Skeletal muscle satellite cell (primary cell): ENCODE measurements around the gene IDUA.

Experiments used
- H3K27me3 ChIP-seq: 2 replicates; pipeline ENCODE4 v1.7.0; 2013; ENCODE audit warnings: low read length; ENCODE audit not compliant: control insufficient read depth, insufficient read depth
- H3K36me3 ChIP-seq: 2 replicates; pipeline ENCODE4 v1.7.0; 2013; ENCODE audit warnings: mild to moderate bottlenecking, control low read depth, low read length; ENCODE audit not compliant: insufficient read depth
- H3K4me1 ChIP-seq: 2 replicates; pipeline ENCODE4 v1.7.0; 2013; ENCODE audit warnings: low read length; ENCODE audit not compliant: control insufficient read depth, insufficient read depth
- H3K4me2 ChIP-seq: 2 replicates; pipeline ENCODE4 v1.7.0; 2013; ENCODE audit warnings: mild to moderate bottlenecking, low read length
- H3K4me3 ChIP-seq: 2 replicates; pipeline ENCODE4 v1.7.0; 2013; ENCODE audit warnings: low read length
- H3K9ac ChIP-seq: 2 replicates; pipeline ENCODE4 v1.7.0; 2013; ENCODE audit warnings: mild to moderate bottlenecking, low read depth, low read length, moderate library complexity
- H3K9me3 ChIP-seq: replicated peaks from 2 replicates; pipeline ENCODE4 v1.7.0; 2013; ENCODE audit warnings: mild to moderate bottlenecking, control low read depth, low read length

IDUA gene

DNA sequence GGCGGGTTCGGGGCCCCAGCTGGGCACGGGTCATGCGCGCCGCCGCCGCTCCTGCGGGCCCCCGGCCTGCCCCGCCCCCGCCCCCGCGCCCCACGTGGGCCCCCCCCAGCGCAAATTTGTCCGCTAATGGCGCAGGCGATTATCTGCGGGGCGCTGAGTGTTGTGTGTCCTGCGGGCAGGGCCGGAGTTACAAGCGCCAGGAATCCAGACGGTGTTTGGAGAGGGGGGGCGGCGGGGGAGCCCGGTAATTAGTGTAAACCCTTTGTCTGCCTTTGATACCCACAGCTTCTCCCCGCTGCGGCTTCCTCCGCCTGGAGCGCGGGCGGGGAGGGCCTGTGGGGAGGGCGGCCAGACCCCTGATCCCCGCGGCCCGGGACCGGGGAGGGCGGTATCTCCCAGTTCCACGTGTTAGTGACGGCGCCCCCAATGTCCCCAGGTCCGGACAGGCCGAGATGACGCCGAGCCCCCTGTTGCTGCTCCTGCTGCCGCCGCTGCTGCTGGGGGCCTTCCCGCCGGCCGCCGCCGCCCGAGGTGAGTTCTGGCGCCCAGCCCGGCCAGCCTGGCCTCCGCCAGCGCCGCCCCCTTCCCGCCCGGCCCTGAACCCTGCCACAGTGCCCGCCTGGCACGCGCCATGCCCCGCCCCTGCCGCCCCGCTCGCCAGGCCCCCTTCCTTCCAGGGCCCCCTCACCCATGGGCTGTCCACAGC lies 25.3 kb downstream of the IDUA start:
- peaks cover 21% of the 10 kb centered on the region for H3K4me1 ChIP-seq
- H3K36me3 ChIP-seq: peaks cover 6% of the 10 kb centered on the region
- peaks cover 21% of the 10 kb centered on the region for H3K27me3 ChIP-seq
- H3K4me3 ChIP-seq: peak overlapping the region; percentile 71
- H3K4me2 ChIP-seq: peak overlapping the region; percentile 82
- H3K9ac ChIP-seq: peak overlapping the region; percentile 53
- no peaks in the 10 kb centered on the region for H3K9me3 ChIP-seq

DNA sequence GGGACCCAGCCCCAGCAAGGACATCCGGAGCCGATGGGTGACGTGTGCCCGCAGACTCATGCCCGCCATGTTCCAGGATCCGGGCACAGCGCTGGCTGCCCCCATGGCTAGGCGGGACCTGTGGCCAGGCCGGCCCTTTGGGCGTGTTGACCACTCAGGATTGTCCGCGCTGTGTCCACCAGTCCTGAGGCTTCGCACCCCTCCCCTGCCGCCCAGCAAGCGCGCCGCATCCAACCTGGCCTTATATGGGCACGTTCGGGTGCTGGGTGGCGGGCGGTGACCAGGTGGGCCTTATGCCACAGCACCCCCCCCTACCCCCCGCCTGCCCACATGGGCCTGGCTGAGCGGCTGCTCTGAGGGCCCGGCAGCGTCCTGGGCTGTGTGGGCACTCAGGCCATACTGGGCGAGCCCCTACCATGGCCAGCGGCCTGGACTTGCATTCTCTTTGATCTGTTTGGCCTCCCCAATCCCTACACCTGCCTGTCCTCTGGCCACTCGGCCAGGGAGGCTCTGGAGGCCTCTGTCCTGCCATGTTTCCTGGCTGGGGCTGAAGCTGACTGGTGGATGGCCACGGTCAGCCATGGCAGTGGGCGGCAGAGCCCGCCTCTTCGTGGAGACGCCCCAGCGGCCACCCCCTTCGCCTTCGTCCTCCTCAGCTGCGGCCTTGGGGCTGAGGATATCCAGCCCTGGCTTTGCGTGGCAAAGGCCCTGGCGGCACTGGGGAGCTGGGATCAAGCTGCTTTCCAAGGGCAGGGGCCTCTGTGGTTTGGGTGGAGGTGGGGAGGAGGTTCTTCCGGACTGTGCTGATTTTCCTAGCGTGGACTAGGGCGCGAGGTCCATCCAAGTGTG lies 26.6 kb downstream of the IDUA start:
- no peak overlapping the region for H3K4me2 ChIP-seq
- H3K4me3 ChIP-seq: no peak overlapping the region
- no peaks in the 10 kb centered on the region for H3K9me3 ChIP-seq
- peaks cover 21% of the 10 kb centered on the region for H3K4me1 ChIP-seq
- H3K27me3 ChIP-seq: peaks cover 8% of the 10 kb centered on the region
- H3K36me3 ChIP-seq: peaks cover 6% of the 10 kb centered on the region
- H3K9ac ChIP-seq: no peak overlapping the region

DNA sequence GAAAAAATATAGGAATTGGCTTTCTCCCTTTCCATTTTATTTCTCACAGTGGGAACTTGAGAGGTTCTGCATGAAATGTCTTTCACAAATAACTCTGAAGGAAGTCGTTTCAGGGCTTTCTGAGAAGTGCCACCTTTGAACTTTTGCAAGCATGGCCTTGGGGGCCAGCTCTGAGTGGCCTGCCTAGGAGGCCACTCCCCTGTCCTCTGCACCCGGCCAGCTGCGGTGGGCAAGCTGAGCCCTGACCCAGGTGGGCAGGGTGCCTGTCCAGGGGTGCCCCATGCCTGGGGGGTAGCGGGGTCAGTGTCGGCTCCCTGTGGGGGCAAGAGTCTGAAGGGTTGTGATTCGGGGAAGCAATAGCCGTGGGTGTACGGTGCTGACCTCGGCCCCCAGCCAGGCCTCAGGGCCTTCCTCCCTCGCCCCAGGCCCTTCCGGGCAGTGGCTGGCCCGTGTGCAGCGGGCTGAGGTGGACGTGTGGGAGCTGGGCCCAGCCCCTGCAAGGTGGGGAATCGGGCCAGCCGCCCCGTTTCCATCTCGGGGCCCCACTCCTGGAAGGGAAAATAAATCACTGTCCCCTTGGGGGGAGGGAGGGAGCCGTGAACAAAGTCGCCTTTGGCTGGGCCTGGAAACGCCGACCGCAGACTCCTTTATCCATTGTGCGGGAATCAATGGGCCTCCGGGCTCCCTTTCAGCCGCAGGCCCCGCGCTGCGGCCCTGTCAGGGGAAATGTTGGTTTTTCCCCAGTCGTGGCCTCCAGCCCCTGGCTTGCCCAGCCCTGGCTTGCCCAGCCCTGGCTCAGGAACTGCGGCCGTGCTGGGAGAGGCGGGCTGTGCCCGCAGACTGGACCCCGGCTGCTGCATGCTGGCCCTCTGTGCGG lies 27.7 kb downstream of the IDUA start:
- Histone ChIP-seq H3K27me3 (no peaks in the 10 kb centered on the region), H3K9me3 (no peaks in the 10 kb centered on the region), H3K4me2 (no peak overlapping the region), H3K4me1 (peaks cover 13% of the 10 kb centered on the region), H3K4me3 (no peak overlapping the region), H3K36me3 (peaks cover 6% of the 10 kb centered on the region), H3K9ac (no peak overlapping the region)

DNA sequence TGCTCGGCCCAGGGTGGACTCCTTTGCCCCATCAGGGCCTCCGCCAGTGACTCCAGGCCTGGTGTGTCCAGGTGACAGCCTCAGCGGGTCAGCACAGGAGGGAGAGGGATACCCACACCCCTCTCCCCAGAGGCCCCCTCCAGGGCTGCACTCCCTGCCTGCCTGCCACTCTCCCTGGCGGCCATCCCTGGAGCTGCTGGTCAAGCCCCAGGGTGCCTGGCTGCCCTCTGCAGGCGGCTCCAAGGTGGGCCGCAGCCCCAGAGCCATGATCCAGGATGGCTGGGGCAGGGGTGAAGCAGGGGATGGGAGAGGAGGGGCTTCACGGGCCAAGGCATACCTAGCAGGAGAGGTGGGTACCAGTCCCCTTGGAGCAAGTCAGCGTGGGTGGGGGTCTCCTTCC lies 28.3 kb downstream of the IDUA start:
- Histone ChIP-seq H3K36me3 (peaks cover 6% of the 10 kb centered on the region), H3K9me3 (no peaks in the 10 kb centered on the region), H3K4me2 (no peak overlapping the region), H3K27me3 (no peaks in the 10 kb centered on the region), H3K9ac (no peak overlapping the region), H3K4me3 (no peak overlapping the region), H3K4me1 (peaks cover 9% of the 10 kb centered on the region)

DNA sequence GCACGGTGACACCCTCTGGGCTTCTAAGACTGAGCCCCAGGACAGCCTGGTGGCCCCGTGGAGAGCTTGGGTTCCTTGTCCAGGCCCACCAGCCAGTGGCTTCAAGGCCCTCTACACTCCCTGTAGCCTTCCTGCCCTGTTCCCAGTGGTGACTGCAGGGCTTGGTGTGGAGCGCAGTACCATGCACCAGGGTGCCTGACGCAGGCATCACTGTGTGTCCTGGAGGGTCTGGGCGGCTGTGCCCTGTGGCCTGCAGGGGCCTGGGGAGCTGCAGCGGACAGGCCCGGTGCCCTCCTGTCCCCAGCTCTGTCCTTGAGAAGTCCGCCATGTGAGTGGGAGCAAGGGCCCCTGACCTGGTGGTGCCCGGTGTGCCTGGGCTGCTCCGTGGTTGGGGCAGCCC lies 28.9 kb downstream of the IDUA start:
- Histone ChIP-seq H3K36me3 (peaks cover 6% of the 10 kb centered on the region), H3K4me2 (no peak overlapping the region), H3K4me1 (peaks cover 4% of the 10 kb centered on the region), H3K4me3 (no peak overlapping the region), H3K9me3 (no peaks in the 10 kb centered on the region), H3K27me3 (no peaks in the 10 kb centered on the region), H3K9ac (no peak overlapping the region)

DNA sequence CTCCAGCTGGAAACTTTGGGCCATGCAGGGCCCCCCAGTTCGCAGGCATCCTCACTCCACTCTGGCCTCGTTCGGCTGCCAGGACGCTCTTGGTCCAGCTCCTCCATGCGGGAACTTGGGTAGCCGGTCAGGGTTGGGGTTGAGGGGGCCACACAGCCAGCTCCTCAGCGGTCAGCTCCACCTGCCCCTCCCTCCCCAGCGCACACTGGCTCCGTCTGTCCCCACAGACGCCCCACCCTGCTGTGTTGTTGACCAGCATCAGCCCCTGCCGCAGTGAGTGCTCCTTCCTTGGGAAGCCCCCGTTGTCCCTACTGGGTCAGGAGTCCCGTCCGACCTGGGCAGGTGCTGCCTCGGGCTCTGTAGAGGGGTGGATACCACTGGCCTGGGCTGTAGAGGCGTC lies 30.4 kb downstream of the IDUA start:
- no peak overlapping the region for H3K4me2 ChIP-seq
- no peaks in the 10 kb centered on the region for H3K4me1 ChIP-seq
- peaks cover 6% of the 10 kb centered on the region for H3K36me3 ChIP-seq
- no peaks in the 10 kb centered on the region for H3K9me3 ChIP-seq
- no peak overlapping the region for H3K9ac ChIP-seq
- no peak overlapping the region for H3K4me3 ChIP-seq
- H3K27me3 ChIP-seq: no peaks in the 10 kb centered on the region

DNA sequence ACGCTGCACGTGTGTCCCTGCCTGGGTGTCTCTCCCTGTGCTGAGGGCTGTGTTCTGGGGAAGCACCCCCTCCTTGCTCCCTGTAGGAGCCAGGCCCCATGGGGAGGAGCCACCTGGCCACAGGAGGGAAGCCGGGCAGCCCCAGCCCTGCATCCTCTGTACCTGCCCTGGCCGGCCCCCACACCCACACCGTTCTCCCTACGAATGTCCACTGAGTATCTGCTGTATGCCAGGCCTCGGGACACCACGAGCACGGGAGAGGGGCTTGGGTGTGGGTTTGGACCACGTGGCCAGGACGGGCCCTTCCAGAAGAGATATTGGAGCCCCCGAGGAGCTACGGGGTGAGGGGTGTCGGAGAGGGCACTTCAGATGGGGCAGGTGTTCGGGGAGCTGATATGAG lies 30.9 kb downstream of the IDUA start:
- H3K36me3 ChIP-seq: peaks cover 6% of the 10 kb centered on the region

DNA sequence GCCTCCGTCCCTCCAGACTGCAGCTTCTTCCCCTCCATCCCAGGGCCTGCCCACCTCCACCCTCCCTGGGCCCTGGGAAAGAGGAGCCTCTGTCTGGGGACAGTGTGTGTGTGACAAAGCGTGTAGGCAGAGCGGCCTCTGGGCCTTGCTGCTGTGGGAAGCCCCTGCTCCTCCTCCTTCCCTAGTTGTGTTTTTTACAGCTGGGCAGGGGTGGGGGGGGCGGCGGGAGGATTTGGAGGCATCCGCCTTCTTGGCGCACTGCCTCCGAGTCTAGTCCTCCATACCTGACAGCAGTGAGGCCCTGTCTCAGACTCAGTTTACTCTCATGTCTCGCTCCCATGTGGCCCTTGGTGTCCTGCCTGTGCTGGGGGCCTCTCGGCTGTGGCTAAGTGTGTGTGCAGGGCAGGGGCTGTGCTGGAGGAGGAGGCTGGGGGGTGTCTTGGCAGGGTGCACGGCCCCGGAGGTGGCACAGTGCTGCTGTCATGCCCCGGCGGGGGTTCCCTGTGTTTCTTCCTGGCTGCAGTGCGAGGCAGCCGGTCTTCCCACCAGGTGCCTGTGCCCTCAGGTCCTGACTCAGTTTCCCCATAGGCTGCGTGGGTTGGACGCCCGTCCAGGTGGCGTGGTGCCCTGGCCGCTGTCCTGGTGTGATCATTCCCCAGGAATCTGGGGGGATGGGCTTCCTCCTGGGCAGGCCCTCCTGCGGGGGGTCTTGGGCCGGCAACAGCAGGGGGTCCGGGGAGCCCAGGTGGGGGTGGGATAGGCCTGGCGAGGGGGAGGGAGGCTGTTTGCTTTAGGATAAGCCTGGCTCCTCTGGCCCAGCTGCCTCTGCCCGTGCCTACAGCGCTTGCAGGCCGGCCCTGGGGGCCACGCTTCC lies 31.5 kb downstream of the IDUA start:
- H3K4me1 ChIP-seq: no peaks in the 10 kb centered on the region
- no peaks in the 10 kb centered on the region for H3K27me3 ChIP-seq
- H3K9ac ChIP-seq: no peak overlapping the region
- no peaks in the 10 kb centered on the region for H3K9me3 ChIP-seq
- no peak overlapping the region for H3K4me2 ChIP-seq
- H3K36me3 ChIP-seq: peaks cover 4% of the 10 kb centered on the region
- H3K4me3 ChIP-seq: no peak overlapping the region

More for the DNA sequence above, 30.9 kb downstream of the IDUA start:
- H3K4me1 ChIP-seq: no peaks in the 10 kb centered on the region
- no peak overlapping the region for H3K4me2 ChIP-seq
- no peaks in the 10 kb centered on the region for H3K9me3 ChIP-seq
- H3K27me3 ChIP-seq: no peaks in the 10 kb centered on the region
- no peak overlapping the region for H3K9ac ChIP-seq
- no peak overlapping the region for H3K4me3 ChIP-seq

DNA sequence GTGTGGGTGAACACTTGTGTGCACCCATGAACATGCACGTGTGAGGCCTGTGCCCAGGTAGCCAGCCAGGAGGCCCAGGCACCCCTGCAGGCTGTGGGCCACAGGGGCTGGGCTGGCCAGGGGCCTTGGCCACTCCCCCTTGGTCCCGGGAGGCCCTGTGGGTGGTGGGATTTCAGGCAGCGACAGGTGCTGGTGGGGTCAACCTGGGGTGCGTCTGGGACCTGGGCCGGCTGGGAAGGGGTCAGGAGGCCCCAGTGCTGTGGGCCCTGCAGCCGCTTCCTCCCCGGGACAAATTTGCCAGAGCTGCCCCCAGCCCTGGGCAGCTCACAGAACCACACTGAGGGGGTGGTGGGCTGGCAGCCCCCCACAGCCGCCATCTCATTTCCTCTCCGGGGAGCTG lies 32.5 kb downstream of the IDUA start:
- Histone ChIP-seq H3K4me3 (no peak overlapping the region), H3K9me3 (no peaks in the 10 kb centered on the region), H3K36me3 (peaks cover 2% of the 10 kb centered on the region), H3K4me1 (no peaks in the 10 kb centered on the region), H3K4me2 (no peak overlapping the region), H3K9ac (no peak overlapping the region), H3K27me3 (no peaks in the 10 kb centered on the region)

DNA sequence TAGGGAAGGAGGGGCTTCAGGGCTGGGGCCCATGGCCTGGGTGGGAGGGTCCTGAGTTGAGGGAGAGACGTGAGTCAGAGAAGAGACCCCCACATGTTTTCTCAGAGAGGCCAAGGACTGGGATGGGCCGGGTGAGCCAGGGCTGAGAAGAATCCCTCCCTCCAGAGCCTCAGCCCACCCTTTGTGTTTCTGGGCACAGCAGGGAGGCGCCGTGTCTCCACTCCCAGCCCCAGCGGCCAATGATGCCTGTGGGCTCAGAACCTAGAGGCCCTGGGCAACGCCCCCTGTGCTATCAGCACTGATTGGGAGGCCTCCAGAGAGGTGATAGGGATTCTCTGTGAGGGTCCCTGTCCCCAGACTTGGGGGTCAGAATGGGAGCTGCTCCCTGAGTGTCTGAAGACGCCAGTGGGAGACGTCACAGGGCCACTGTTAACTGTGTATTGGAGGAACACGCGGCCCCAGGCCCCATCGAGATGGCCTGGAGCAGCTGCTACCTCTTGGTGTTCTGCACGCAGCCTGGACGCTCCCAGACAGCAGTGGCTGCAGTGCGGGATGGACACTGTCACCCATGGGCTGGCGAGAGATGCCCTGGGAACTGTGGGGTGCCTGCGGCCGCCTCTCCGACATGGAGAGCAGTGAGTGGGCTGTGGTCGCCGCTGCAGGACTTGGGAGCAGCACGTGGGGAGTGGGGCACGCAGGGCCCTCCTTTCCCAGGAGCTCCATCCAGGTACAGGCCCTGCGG lies 33.1 kb downstream of the IDUA start:
- peaks cover 7% of the 10 kb centered on the region for H3K36me3 ChIP-seq
- H3K4me3 ChIP-seq: no peak overlapping the region
- H3K4me2 ChIP-seq: no peak overlapping the region
- no peaks in the 10 kb centered on the region for H3K27me3 ChIP-seq
- no peaks in the 10 kb centered on the region for H3K9me3 ChIP-seq
- H3K9ac ChIP-seq: no peak overlapping the region
- H3K4me1 ChIP-seq: no peaks in the 10 kb centered on the region
